ENCODE measurements around the gene ELMOD1.

DNA sequence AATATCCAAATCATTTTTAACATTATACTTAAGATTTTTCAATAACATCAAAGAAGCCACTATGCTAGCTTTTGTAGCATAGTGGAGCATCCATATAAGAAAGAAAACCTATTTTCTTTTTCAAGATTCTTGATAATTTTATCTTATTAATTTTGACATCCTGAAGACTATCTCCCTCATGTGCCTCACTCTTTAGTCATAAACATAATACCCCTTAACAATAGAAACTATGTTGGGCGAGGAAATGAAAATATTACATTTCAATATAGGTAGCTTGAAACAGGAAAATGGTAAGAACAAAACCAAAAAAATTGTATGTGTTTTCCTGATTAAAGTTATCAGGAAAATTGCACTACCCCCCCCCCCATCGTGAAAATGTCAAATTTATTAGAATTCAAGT, 40.1 kb downstream of the ELMOD1 start:
- no peak for TF ChIP-seq POLR2AphosphoS5 (IDR thresholded peaks at IDR 0.05)
- TF ChIP-seq POLR2A (IDR thresholded peaks at IDR 0.05; ENCODE audit: low read depth), result no peak
- TF ChIP-seq CTCF (IDR thresholded peaks at IDR 0.05), result no peak
